Stimulated activated CD4-positive, alpha-beta T cell treated with anti-CD3 and anti-CD28 coated beads, Interleukin-15, amount 100 ng/mL, for 1 hour (primary cell): ENCODE data around the gene PER1.

Source experiments
- DNase-seq, 2 donors: peaks; one replicate each; pipeline ENCODE4 v3.0.0-alpha.2; 2020; ENCODE audit warnings: low read depth in 1 of 2, low spot score in 1 of 2

Gene PER1

GRCh38 chr17:8142158-8142886 lies 9.9 kb downstream of the PER1 start:
- no peak for DNase-seq

GRCh38 chr17:8141741-8142140 lies 10.5 kb downstream of the PER1 start:
- DNase-seq, result no peak

GRCh38 chr17:8141045-8141444 lies 11.2 kb downstream of the PER1 start:
- DNase-seq, result no peak

GRCh38 chr17:8140065-8141029 lies 11.9 kb downstream of the PER1 start:
- no peak for DNase-seq

- peak; percentile 95 to 98 for DNase-seq
Observed at GRCh38 chr17:8138672-8139371, 13.4 kb downstream of the PER1 start.

DNA sequence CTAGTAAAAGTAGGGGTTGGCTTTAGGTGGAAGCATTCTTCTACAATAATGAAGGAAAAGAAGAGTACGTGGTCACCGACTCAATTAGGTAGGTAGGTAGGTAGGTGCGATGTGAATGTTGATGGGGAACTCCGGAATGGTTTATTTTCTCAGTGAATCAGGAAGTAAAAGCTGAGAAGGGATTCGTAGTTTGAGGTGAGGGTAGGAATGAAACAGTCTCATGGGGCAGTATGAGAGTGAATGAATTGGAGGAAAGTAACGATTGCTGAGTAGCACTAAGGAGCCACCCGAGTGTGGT lies 13.9 kb downstream of the PER1 start:
- DNase-seq, result no peak

DNA sequence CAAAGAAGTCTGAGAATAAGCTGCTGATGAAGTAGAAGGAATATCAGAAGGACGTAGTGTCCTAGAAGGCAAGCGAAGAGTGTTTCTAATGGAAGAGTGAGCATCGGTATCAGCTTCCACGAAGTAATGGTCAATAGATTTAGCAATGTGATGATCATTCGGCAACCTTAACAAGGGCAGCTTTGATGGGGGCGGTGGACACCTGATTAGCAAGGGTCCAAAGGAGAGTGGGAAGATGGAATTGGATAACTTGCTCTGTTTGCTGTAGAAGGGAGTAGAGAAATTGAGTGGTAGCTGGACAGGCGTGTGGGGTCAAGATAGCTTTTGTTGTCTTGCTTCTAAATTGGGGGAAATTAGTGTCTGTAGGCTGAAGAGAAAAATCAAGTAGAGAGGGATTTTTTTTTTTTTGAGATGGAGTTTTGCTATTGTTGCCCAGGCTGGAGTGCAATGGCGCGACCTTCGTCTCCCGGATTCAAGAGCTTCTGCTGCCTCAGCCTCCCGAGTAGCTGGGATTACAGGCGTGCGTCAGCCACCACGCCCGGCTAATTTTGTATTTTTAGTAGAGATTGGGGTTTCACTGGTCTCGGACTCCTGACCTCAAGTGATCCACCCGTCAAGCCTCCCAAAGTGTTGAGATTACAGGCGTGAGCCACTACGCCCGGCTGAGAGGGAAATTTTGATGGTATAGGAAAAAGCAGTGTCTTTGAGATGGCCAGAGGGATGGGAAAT lies 14.4 kb downstream of the PER1 start:
- DNase-seq, result no peak

GRCh38 chr17:8133941-8134340 lies 18.3 kb downstream of the PER1 start:
- DNase-seq, result no peak

GRCh38 chr17:8133399-8133798 lies 18.8 kb downstream of the PER1 start:
- DNase-seq, result no peak

- DNase-seq, result no peak
Observed at GRCh38 chr17:8131844-8132441, 20.3 kb downstream of the PER1 start.

- no peak for DNase-seq
Observed at GRCh38 chr17:8128125-8128784, 23.9 kb downstream of the PER1 start.

- no peak for DNase-seq
Observed at GRCh38 chr17:8126491-8127066, 25.6 kb downstream of the PER1 start.

- no peak for DNase-seq
Observed at GRCh38 chr17:8125947-8126490, 26.2 kb downstream of the PER1 start.

DNA sequence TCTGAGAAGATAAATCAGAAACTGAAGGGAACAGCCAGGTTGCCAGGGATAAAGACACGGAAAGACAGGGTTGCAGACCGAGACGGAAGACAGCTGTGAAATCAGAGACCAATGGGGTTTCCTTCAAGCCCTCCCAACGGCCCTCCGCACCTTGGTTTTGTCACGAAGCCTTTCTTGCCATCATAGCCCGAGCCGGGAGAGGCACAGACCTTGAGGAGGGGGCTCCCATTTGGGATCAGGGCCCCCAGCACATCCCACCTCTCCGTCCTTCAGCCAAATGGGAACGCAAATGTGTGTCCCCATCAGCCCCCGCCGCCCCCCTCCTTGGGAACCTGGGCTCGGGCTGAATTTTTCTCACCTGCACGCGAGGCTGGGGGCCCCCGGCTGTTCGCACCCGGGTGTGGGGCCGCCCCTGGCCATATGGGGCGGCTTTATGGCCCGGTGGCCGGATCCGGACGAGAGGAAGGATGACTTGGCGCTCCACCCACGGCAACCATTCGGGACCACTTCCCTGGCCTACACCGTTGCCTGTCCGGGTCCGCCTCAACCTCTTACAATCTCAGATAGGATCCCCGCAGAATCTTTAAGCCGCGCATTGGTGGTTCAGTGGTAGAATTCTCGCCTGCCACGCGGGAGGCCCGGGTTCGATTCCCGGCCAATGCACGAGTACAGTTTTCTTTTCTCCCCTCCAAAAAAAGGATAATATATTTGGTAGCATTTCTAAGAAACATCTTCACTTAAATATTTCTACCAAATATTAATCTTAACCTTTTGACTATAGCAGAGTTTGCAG lies 26.9 kb downstream of the PER1 start:
- DNase-seq, result peak; percentile 78 to 84

GRCh38 chr17:8124350-8125153 lies 27.7 kb downstream of the PER1 start:
- no peak for DNase-seq

DNA sequence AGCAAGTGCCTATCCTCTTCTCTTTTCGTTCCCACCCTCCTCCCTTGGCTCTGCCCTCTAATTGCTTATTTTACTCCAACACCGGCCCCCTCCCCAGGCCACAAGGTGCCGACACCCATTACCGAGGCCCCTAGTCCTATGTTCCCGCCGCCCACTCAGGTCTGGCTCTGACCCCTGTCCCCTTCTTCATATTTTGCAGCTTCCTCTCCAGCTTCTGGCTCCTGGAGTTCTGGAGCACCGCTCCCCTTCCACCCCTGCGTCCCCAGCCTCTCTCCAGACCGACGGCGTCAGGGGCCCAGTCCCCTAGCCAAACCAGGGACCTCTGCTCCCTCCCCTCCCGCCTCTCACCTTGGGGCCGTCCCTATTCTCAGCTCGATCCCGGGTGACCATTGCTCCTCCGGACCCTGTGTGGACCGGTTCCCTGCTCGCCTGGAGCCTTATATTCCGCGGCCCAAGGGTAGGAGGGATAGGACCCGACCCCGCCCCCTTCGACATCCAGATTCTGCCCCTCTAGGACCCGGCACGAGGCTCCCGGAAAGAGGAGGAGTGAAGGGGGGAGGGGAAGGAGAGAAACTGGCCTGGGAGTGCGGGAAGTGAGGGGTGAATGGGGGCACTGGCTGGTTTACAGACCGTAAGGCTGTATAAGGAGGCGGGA lies 28.4 kb downstream of the PER1 start, which contains the start of gene HES7:
TSS of gene HES7 (minus strand) at position 412 of the 655 bp plus-strand sequence. CDS start at position 390, 22 bp downstream.
- DNase-seq, result no peak
